ENCODE measurements around the gene FAAH2. TPM values are rescaled to one million over a fixed set of nuclear protein-coding genes. Genes with fewer than 3 reads are reported as not detected.

The FAAH2 gene
- total and polyA plus RNA-seq, 9 of the 15 experiments (the other 6 are each of a cell fraction or from before 2014, with no cell fraction given), result 0.07 to 1.1 (median 0.47) TPM

- TF ChIP-seq, protein P1, sequence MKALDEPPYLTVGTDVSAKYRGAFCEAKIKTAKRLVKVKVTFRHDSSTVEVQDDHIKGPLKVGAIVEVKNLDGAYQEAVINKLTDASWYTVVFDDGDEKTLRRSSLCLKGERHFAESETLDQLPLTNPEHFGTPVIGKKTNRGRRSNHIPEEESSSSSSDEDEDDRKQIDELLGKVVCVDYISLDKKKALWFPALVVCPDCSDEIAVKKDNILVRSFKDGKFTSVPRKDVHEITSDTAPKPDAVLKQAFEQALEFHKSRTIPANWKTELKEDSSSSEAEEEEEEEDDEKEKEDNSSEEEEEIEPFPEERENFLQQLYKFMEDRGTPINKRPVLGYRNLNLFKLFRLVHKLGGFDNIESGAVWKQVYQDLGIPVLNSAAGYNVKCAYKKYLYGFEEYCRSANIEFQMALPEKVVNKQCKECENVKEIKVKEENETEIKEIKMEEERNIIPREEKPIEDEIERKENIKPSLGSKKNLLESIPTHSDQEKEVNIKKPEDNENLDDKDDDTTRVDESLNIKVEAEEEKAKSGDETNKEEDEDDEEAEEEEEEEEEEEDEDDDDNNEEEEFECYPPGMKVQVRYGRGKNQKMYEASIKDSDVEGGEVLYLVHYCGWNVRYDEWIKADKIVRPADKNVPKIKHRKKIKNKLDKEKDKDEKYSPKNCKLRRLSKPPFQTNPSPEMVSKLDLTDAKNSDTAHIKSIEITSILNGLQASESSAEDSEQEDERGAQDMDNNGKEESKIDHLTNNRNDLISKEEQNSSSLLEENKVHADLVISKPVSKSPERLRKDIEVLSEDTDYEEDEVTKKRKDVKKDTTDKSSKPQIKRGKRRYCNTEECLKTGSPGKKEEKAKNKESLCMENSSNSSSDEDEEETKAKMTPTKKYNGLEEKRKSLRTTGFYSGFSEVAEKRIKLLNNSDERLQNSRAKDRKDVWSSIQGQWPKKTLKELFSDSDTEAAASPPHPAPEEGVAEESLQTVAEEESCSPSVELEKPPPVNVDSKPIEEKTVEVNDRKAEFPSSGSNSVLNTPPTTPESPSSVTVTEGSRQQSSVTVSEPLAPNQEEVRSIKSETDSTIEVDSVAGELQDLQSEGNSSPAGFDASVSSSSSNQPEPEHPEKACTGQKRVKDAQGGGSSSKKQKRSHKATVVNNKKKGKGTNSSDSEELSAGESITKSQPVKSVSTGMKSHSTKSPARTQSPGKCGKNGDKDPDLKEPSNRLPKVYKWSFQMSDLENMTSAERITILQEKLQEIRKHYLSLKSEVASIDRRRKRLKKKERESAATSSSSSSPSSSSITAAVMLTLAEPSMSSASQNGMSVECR (CRISPR knock-in tag; IDR thresholded peaks at IDR 0.05), result no peak
- no peak for TF ChIP-seq HOMEZ (CRISPR knock-in tag; IDR thresholded peaks at IDR 0.05)
Observed at GRCh38 chrX:57516491-57516890, 230.0 kb downstream of the FAAH2 start (continued).

- H3K27ac ChIP-seq (ENCODE audit: extremely low read depth, low read depth, low read length), result no peak overlapping the region
- WGBS (ENCODE audit: insufficient coverage, low coverage, missing lambda C conversion rate), result 0% methylated on average over 2 of the region's 2 CpGs
- POLR2A ChIA-PET, result no interaction called here
- no peak for TF ChIP-seq CBX8 (IDR thresholded peaks at IDR 0.05; ENCODE audit: borderline replicate concordance, extremely low read depth, low read depth, low read length, poor library complexity, severe bottlenecking)
- TF ChIP-seq PTBP1 (IDR thresholded peaks at IDR 0.05; ENCODE audit: low read depth, low read length), result no peak
- TF ChIP-seq BRCA1 (IDR thresholded peaks at IDR 0.05), result no peak
- TF ChIP-seq BRCA1 (CRISPR knock-in tag; IDR thresholded peaks at IDR 0.05), result no peak
- TF ChIP-seq ZNF174 (CRISPR knock-in tag; IDR thresholded peaks at IDR 0.05), result no peak
- TF ChIP-seq ILK (tag; IDR thresholded peaks at IDR 0.05; ENCODE audit: borderline replicate concordance, low read depth), result no peak
- TF ChIP-seq NR4A1 (CRISPR knock-in tag; IDR thresholded peaks at IDR 0.05), result no peak
- TF ChIP-seq NR4A1 (tag; IDR thresholded peaks at IDR 0.05), result no peak
- TF ChIP-seq HNRNPLL (IDR thresholded peaks at IDR 0.05; ENCODE audit: low read depth, low read length, poor library complexity, severe bottlenecking), result no peak
- TF ChIP-seq PHF20 (IDR thresholded peaks at IDR 0.05; ENCODE audit: partially characterized antibody), result no peak
- TF ChIP-seq ZNF639 (CRISPR knock-in tag; conservative IDR thresholded peaks at IDR 0.05 in 1 of 2, IDR thresholded peaks at IDR 0.05 in 1 of 2), result no peak
Observed at GRCh38 chrX:57519578-57520118, 233.1 kb downstream of the FAAH2 start.

More at GRCh38 chrX:57519578-57520118, 233.1 kb downstream of the FAAH2 start:
- FAIRE-seq, result no peak
- Histone ChIP-seq H3K4me2 (ENCODE audit: insufficient read depth, low read length) (no peak overlapping the region), H3K9me1 (ENCODE audit: control insufficient read depth, insufficient read depth, low read length) (no peaks in the 10 kb centered on the region), H3K4me3 (no peak overlapping the region), H2AFZ (ENCODE audit: low read depth, low read length) (no peak overlapping the region), H3K79me2 (ENCODE audit: control insufficient read depth, insufficient read depth, low read length) (no peaks in the 10 kb centered on the region), H3K4me1 (replicated peaks in 1 of 2; ENCODE audit: control insufficient read depth in 2 of 2, insufficient read depth in 2 of 2, low read length in 2 of 2) (no peaks in the 10 kb centered on the region), H3K27me3 (ENCODE audit: control insufficient read depth in 2 of 2, insufficient read depth in 2 of 2, low read length in 2 of 2) (no peaks in the 10 kb centered on the region), H3K36me3 (ENCODE audit: control insufficient read depth, insufficient read depth, low read length) (no peaks in the 10 kb centered on the region), H3K9ac (ENCODE audit: insufficient read depth in 1 of 2, low read depth in 2 of 2, low read length in 2 of 2) (no peak overlapping the region), H3K9me3 (replicated peaks; ENCODE audit: control insufficient read depth, insufficient read depth, low read depth, low read length) (no peaks in the 10 kb centered on the region), H4K20me1 (replicated peaks; ENCODE audit: control insufficient read depth, insufficient read depth, low read length) (no peaks in the 10 kb centered on the region)
- in situ Hi-C loops (cut with MboI), result no loop called here
- intact Hi-C loops (cut with micrococcal nuclease), result loop anchor here (5.0 kb wide), 1 partner anchor 38 kb away; no protein-coding TSS in a partner anchor
- DNase-seq (ENCODE audit: extremely low read depth in 1 of 4, low spot score in 3 of 4), result no peak
- no TSS peak for BruUV-seq (replicated peaks)
- ATAC-seq, result no peak
- CTCF ChIA-PET (ENCODE audit: low intra/inter-chr PET ratio), result no interaction called here

Data from K562 (cell line).